Keratinocyte (primary cell): ENCODE results near the gene ANKMY2.

Source experiments
- CTCF ChIP-seq, 3 experiments: IDR thresholded peaks in 1 of 3; conservative IDR thresholded peaks in 1 of 3; optimal IDR thresholded peaks in 1 of 3; 2 replicates in 2 of 3; 3 replicates in 1 of 3; pipeline versions ENCODE3 to v1.5.1; 2011; ENCODE audit warnings: low read length in 3 of 3, mild to moderate bottlenecking in 3 of 3, moderate library complexity in 2 of 3, control low read depth in 1 of 3, inconsistent platforms in 1 of 3; ENCODE audit not compliant: insufficient read depth in 2 of 3; ENCODE audit errors: extremely low read depth in 1 of 3
- EZH2 ChIP-seq: IDR thresholded peaks from one replicate; pipeline ENCODE4 v1.6.1; 2012; ENCODE audit warnings: inconsistent platforms, mild to moderate bottlenecking, low read length, moderate library complexity

DNA sequence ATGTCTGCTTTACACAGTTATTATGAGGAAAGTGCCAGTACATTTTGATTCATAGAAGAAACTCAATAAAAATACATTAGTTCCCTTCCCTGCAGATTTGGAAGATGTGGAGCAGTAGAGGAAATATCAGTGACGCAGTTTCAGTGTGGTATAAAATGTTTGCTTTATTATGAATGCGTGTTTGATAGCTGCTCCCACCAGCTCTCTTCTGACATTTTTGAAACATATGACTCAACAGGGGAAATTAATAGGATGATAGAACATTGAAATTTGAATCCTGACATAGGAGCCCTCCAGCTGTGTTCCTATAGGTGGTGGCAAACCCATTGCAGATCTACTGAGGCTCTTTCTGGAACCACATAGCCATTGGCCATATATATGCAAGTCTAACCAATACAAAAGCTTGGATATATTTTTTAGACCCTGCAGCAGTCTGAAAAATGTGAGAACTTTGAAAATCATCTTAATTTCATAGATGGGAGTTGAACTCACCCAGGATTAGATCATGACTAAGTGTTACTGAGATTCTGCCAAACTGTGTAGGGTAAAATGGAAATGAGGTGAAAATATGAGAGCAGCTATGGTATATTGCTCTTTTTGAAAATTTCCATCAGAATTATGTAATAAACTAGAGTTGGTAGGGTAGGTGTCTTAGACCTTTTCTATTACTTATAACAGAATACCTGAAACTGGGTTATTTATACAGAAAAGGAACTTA, 48.2 kb upstream of the ANKMY2 start:
- TF ChIP-seq CTCF (optimal IDR thresholded peaks at IDR 0.05 in 1 of 3, IDR thresholded peaks at IDR 0.05 in 1 of 3, conservative IDR thresholded peaks at IDR 0.05 in 1 of 3; ENCODE audit: extremely low read depth in 1 of 3, insufficient read depth in 2 of 3, low read length in 3 of 3) (no peak), EZH2 (no peak)
